Kidney glomerular epithelial cell (primary cell): Measurements from ENCODE around the gene LEKR1.

Experiments used
- DNase-seq: peaks from one replicate; lab custom pipeline; 2025; lab: John Stamatoyannopoulos, UW

Gene LEKR1

GRCh38 chr3:156981005-156981404 is 154.9 kb downstream of the LEKR1 start:
- DNase-seq: no peak

GRCh38 chr3:156983559-156983958 is 157.4 kb downstream of the LEKR1 start:
- DNase-seq: no peak

GRCh38 chr3:156985711-156986110 is 159.6 kb downstream of the LEKR1 start:
- DNase-seq: no peak

- DNase-seq: no peak
These were observed 161.8 kb downstream of the LEKR1 start for GRCh38 chr3:156987946-156988345.

GRCh38 chr3:156997351-156997750 is 171.2 kb downstream of the LEKR1 start:
- DNase-seq: no peak

- no peak for DNase-seq
These were observed 175.2 kb downstream of the LEKR1 start for GRCh38 chr3:157001221-157001957.

GRCh38 chr3:157021679-157022078 is 195.5 kb downstream of the LEKR1 start:
- no peak for DNase-seq

GRCh38 chr3:157023226-157023625 is 197.1 kb downstream of the LEKR1 start:
- no peak for DNase-seq

- DNase-seq: no peak
These were observed 199.9 kb downstream of the LEKR1 start for GRCh38 chr3:157026091-157026490.

- no peak for DNase-seq
These were observed 201.9 kb downstream of the LEKR1 start for GRCh38 chr3:157027861-157028745.

GRCh38 chr3:157029365-157029790 is 203.2 kb downstream of the LEKR1 start:
- no peak for DNase-seq

GRCh38 chr3:157030712-157031111 is 204.6 kb downstream of the LEKR1 start:
- DNase-seq: no peak

GRCh38 chr3:157033001-157033400 is 206.8 kb downstream of the LEKR1 start:
- no peak for DNase-seq

- no peak for DNase-seq
These were observed 214.3 kb downstream of the LEKR1 start for GRCh38 chr3:157040456-157040855.

GRCh38 chr3:157042226-157042625 is 216.1 kb downstream of the LEKR1 start:
- DNase-seq: no peak

- DNase-seq: no peak
These were observed 217.6 kb downstream of the LEKR1 start for GRCh38 chr3:157043771-157044170.

GRCh38 chr3:157045238-157045850 is 219.2 kb downstream of the LEKR1 start:
- DNase-seq: no peak

GRCh38 chr3:157046520-157046919 is 220.4 kb downstream of the LEKR1 start:
- DNase-seq: no peak

- DNase-seq: no peak
These were observed 224.9 kb downstream of the LEKR1 start for GRCh38 chr3:157051055-157051454.

GRCh38 chr3:157051591-157051990 is 225.4 kb downstream of the LEKR1 start:
- no peak for DNase-seq

GRCh38 chr3:157056035-157056434 is 229.9 kb downstream of the LEKR1 start:
- DNase-seq: no peak

- DNase-seq: no peak
These were observed 232.4 kb downstream of the LEKR1 start for GRCh38 chr3:157058392-157059071.
